PFSK-1 (cell line): Measurements from ENCODE around the gene DCAF12.

Experiments used
- FOXP2 ChIP-seq: optimal IDR thresholded peaks from 2 replicates; pipeline ENCODE3; 2011; ENCODE audit warnings: borderline replicate concordance, control low read depth, inconsistent platforms; ENCODE audit not compliant: insufficient read depth; ENCODE audit errors: extremely low read length, extremely low read depth
- POLR2AphosphoS5 ChIP-seq: IDR thresholded peaks from 2 replicates; pipeline ENCODE4 v1.6.1; 2012; ENCODE audit warnings: low read depth, mild to moderate bottlenecking, control low read depth, low read length, moderate library complexity
- SIN3A ChIP-seq: IDR thresholded peaks from 2 replicates; pipeline ENCODE4 v1.6.1; 2012; ENCODE audit warnings: mild to moderate bottlenecking, low read length, moderate library complexity, borderline replicate concordance; ENCODE audit not compliant: insufficient read depth
- TAF1 ChIP-seq: IDR thresholded peaks from 2 replicates; pipeline ENCODE4 v1.6.1; 2012; ENCODE audit warnings: low read length, control low read depth, borderline replicate concordance; ENCODE audit not compliant: insufficient read depth
- TF ChIP-seq, protein P1 (sequence below), 2 experiments: IDR thresholded peaks; 2 replicates each; pipeline versions ENCODE4 v1.6.1 to v1.8.0; 2011 to 2012; ENCODE audit warnings: low read depth in 2 of 2, low read length in 2 of 2, control low read depth in 1 of 2, inconsistent platforms in 1 of 2, mild to moderate bottlenecking in 1 of 2, moderate library complexity in 1 of 2; ENCODE audit not compliant: insufficient read depth in 1 of 2

DCAF12 gene

GRCh38 chr9:34127035-34127948 lies 794 bp upstream of the DCAF12 start:
- TF ChIP-seq TAF1 (no peak), SIN3A (no peak), POLR2AphosphoS5 (no peak), FOXP2 (no peak)
- TF ChIP-seq, protein P1, sequence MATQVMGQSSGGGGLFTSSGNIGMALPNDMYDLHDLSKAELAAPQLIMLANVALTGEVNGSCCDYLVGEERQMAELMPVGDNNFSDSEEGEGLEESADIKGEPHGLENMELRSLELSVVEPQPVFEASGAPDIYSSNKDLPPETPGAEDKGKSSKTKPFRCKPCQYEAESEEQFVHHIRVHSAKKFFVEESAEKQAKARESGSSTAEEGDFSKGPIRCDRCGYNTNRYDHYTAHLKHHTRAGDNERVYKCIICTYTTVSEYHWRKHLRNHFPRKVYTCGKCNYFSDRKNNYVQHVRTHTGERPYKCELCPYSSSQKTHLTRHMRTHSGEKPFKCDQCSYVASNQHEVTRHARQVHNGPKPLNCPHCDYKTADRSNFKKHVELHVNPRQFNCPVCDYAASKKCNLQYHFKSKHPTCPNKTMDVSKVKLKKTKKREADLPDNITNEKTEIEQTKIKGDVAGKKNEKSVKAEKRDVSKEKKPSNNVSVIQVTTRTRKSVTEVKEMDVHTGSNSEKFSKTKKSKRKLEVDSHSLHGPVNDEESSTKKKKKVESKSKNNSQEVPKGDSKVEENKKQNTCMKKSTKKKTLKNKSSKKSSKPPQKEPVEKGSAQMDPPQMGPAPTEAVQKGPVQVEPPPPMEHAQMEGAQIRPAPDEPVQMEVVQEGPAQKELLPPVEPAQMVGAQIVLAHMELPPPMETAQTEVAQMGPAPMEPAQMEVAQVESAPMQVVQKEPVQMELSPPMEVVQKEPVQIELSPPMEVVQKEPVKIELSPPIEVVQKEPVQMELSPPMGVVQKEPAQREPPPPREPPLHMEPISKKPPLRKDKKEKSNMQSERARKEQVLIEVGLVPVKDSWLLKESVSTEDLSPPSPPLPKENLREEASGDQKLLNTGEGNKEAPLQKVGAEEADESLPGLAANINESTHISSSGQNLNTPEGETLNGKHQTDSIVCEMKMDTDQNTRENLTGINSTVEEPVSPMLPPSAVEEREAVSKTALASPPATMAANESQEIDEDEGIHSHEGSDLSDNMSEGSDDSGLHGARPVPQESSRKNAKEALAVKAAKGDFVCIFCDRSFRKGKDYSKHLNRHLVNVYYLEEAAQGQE (IDR thresholded peaks at IDR 0.05; ENCODE audit: insufficient read depth in 1 of 2, low read depth in 2 of 2, low read length in 2 of 2), result no peak

DNA sequence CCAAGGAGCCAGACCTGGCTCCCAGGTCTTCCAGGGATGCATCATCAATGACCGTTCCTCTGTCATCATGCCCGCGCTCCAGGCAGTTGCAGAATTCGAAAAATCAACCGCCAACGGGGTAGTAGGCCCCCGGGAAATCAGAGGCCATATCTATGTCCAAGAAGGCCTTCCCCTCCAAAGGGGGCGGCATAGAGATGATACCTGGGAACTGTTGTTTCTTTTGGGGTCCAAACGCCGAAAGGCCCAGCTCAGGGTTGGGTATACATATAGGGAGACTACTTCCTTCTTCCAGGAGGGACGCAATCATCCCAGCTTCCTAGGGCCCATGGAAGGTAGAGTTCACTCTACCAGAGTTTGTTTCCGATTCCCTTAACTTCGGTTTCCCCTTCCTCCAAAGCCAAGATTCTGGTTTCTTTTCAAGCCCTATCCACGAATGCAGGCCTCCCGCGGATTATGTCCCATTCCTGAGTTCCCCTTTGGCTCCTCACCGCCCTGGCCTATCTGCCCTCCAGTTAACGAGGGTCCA lies 754 bp downstream of the DCAF12 start:
- no peak for TF ChIP-seq POLR2AphosphoS5
- TF ChIP-seq, protein P1 (IDR thresholded peaks at IDR 0.05; ENCODE audit: insufficient read depth in 1 of 2, low read depth in 2 of 2, low read length in 2 of 2), result no peak
- no peak for TF ChIP-seq FOXP2
- no peak for TF ChIP-seq SIN3A
- no peak for TF ChIP-seq TAF1

DNA sequence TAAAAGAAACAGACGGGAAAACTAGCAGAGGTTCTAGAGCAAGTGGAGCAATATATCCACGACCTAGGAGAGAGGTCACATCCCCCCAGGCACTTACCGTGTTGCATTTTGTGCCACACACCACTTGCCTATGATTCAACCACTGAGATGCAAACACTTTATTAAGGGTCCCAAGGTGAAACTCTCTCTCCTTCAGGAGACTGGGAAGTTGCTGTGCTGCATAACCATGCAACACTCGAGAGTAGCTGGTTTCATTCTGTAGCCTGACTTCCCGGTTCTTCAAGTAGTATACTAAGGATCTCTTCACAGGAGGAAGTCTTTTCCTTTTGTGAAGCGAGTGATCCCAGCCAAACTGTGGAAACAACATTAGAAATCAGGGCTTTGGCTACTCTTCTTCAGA lies 1.6 kb downstream of the DCAF12 start:
- no peak for TF ChIP-seq TAF1
- TF ChIP-seq POLR2AphosphoS5, result no peak
- no peak for TF ChIP-seq FOXP2
- TF ChIP-seq SIN3A, result no peak

GRCh38 chr9:34124099-34124498 lies 2.4 kb downstream of the DCAF12 start:
- TF ChIP-seq FOXP2 (no peak), POLR2AphosphoS5 (no peak), SIN3A (no peak), TAF1 (no peak)
- TF ChIP-seq, protein P1 (IDR thresholded peaks at IDR 0.05; ENCODE audit: insufficient read depth in 1 of 2, low read depth in 2 of 2, low read length in 2 of 2), result no peak

GRCh38 chr9:34123682-34124081 lies 2.8 kb downstream of the DCAF12 start:
- TF ChIP-seq FOXP2, result no peak
- no peak for TF ChIP-seq TAF1
- TF ChIP-seq SIN3A, result no peak
- TF ChIP-seq POLR2AphosphoS5, result no peak
- TF ChIP-seq, protein P1 (IDR thresholded peaks at IDR 0.05; ENCODE audit: insufficient read depth in 1 of 2, low read depth in 2 of 2, low read length in 2 of 2), result no peak
